Omental fat pad (tissue), 4 donors: Measurements from ENCODE around the gene CCDC183. TPM values are rescaled to one million over a fixed set of nuclear protein-coding genes. Genes with fewer than 3 reads are reported as not detected.
A peak's percentile ranks its signal among the peaks of the same experiment; 100 is the strongest.
"Not testable (repeated sequence)": the region's sequence is repeated elsewhere in the genome, so short reads cannot be mapped to it uniquely, and the experiment has no call there.

Experiments used
- ATAC-seq: fragments of 150-250 bp; one replicate; pipeline ENCODE4 v1.9.1; 2016; ENCODE audit warnings: mild to moderate bottlenecking, moderate library complexity; ENCODE audit not compliant: low FRiP score
- DNase-seq: peaks from one replicate; pipeline ENCODE4 v3.0.0-alpha.2; 2019; ENCODE audit warnings: low spot score
- total RNA-seq, 4 donors: library from RNA; depleted of rRNA; stranded (reverse); fragments of >200 nt; gene quantifications; one replicate each; pipeline ENCODE4 v1.1.0, GENCODE V29; 2016
- TF ChIP-seq, protein P1 (sequence below), 3 donors: fragments of 450-650 bp; IDR thresholded peaks; one replicate each; pipeline ENCODE4 v1.5.1; 2016 to 2017; ENCODE audit warnings: antibody characterized with exemption in 3 of 3, mild to moderate bottlenecking in 3 of 3, moderate library complexity in 2 of 3

Gene CCDC183
- total RNA-seq, 4 donors from 2014 or later = 1.5 to 2.8 (median 1.9) TPM

- TF ChIP-seq, protein P1, sequence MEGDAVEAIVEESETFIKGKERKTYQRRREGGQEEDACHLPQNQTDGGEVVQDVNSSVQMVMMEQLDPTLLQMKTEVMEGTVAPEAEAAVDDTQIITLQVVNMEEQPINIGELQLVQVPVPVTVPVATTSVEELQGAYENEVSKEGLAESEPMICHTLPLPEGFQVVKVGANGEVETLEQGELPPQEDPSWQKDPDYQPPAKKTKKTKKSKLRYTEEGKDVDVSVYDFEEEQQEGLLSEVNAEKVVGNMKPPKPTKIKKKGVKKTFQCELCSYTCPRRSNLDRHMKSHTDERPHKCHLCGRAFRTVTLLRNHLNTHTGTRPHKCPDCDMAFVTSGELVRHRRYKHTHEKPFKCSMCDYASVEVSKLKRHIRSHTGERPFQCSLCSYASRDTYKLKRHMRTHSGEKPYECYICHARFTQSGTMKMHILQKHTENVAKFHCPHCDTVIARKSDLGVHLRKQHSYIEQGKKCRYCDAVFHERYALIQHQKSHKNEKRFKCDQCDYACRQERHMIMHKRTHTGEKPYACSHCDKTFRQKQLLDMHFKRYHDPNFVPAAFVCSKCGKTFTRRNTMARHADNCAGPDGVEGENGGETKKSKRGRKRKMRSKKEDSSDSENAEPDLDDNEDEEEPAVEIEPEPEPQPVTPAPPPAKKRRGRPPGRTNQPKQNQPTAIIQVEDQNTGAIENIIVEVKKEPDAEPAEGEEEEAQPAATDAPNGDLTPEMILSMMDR (IDR thresholded peaks at IDR 0.05) = no peak
- DNase-seq (no peak), ATAC-seq (no peak)
These were observed 44.9 kb downstream of the CCDC183 start for GRCh38 chr9:136840877-136841645.

DNA sequence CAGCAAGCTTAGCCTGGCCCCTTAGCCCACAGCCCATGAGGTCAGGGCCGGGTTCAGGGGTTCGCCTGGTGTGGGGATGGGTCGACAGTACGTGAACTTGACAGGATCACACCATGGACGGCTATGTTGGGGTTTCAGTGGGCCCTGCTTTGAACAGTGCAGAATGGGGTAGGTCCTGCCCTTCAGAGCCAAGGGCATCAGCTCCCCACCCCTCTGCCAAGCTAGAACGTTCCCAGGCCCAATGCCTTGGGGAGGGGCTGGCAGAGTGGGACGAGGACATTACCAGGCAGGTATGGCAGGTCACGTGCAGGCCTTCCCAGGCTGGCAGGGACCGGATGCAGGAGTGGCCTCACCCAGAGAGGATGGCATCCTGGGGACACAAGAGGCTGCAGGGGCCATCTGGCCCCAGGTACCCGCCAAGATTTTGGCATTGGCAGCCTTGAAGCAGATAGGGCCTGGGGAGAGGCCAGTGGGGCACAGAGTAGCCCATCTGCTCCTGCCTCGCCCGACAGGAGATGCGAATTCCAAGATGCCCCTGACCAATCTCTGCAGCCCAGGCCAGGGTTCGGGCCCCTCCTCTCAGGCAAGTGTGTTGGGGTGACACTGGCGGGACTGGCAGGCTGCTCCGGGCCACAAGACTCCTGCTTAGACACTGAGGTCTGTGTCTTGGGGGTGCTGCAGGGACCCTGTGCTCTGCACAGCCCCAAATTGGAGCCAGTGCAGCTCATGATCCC is 45.7 kb downstream of the CCDC183 start:
- ATAC-seq, DNase-seq: not testable (repeated sequence)
- TF ChIP-seq, protein P1 (IDR thresholded peaks at IDR 0.05) = peak in 1 of 3 donors; percentile 28

GRCh38 chr9:136842380-136842948 is 46.3 kb downstream of the CCDC183 start, which contains the start of gene AJM1:
Gene AJM1 (plus strand): TSS chr9:136842478. CDS start chr9:136844415, 1,937 bp downstream.
- ATAC-seq = peak; percentile 50
- not testable (repeated sequence) for DNase-seq

- ATAC-seq, DNase-seq: not testable (repeated sequence)
These were observed 47.1 kb downstream of the CCDC183 start for GRCh38 chr9:136843159-136843800.

DNA sequence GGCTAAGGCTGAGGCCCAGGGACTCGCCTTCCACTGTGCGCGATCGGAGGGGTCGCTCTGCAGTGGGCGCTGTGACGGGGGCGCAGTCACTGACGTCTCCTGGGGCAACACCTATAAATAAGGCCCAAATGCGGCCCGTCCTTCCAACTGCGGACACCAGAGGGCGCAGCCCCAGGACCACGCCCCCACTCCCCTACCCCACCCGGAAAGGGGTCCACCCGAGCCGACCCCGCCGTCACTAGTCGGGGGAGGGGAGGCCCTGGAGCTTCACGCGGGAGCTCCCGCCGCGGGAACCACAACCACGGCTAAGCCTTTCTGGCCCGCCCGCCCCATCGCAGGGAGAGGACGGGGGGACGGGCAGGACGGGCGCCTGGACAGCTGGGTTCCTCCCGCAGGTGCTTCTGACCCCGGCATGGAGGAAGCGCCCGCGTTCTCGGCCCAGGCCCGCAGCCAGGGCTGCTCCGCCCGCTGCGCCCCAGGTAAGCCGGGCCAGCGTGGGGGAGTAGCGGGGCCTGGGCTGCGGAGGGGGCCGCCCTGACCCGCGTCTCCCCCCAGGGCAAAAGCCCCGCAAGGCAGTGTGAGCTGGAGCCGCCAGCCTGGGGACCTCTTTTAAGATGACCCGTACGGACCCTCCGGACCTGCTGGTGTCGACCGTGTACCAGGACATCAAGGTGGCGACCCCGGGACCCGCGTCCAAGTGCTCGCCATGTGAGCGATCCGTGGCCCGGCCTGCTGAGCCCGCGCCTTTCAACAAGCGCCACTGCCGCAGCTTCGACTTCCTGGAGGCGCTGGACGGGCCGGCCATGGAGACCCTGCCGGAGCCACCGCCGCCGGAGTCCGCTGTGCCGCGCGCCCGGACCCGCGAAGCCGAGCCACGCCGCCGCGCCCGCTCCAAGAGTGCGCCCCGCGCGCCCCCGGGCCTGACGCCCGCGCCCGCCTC is 47.9 kb downstream of the CCDC183 start:
- DNase-seq, ATAC-seq: not testable (repeated sequence)
- TF ChIP-seq, protein P1 (IDR thresholded peaks at IDR 0.05) = peak in 1 of 3 donors; percentile 38

- ATAC-seq = no peak
- DNase-seq = no peak
- TF ChIP-seq, protein P1 (IDR thresholded peaks at IDR 0.05) = no peak
These were observed 48.8 kb downstream of the CCDC183 start for GRCh38 chr9:136844761-136845464.
